Smooth muscle cell (in vitro differentiated cells): ENCODE results near the gene SEMA3D. TPM values are rescaled to one million over a fixed set of nuclear protein-coding genes. Genes with fewer than 3 reads are reported as not detected.

Experiments used
- DNase-seq: peaks from one replicate; lab custom pipeline; 2025; ENCODE audit not compliant: unreplicated experiment; lab: John Stamatoyannopoulos, UW
- H2AFZ ChIP-seq: fragments of 200-600 bp; sonication (generic); 2 replicates; pipeline ENCODE4 v1.6.0; 2016; ENCODE audit warnings: antibody characterized with exemption, low read depth, mild to moderate bottlenecking
- H3F3A ChIP-seq: fragments of 200-600 bp; sonication (generic); 2 replicates; pipeline ENCODE4 v1.6.0; 2017; ENCODE audit warnings: antibody characterized with exemption, low read depth
- H3K27ac ChIP-seq: fragments of 200-600 bp; sonication (generic); 2 replicates; pipeline ENCODE4 v1.5.1; 2016; ENCODE audit warnings: low read depth, mild to moderate bottlenecking
- H3K27me3 ChIP-seq: fragments of 200-600 bp; sonication (generic); 2 replicates; pipeline ENCODE4 v1.6.1; 2016; ENCODE audit warnings: low read depth, mild to moderate bottlenecking
- H3K36me3 ChIP-seq: fragments of 200-600 bp; sonication (generic); 2 replicates; pipeline ENCODE4 v1.5.1; 2016; ENCODE audit warnings: low read depth
- H3K4me1 ChIP-seq: fragments of 200-600 bp; sonication (generic); 2 replicates; pipeline ENCODE4 v1.5.1; 2016; ENCODE audit warnings: low read depth
- H3K4me2 ChIP-seq: fragments of 200-600 bp; sonication (generic); 2 replicates; pipeline ENCODE4 v1.6.0; 2016; ENCODE audit warnings: mild to moderate bottlenecking
- H3K4me3 ChIP-seq: fragments of 200-600 bp; sonication (generic); 2 replicates; pipeline ENCODE4 v1.5.1; 2016; ENCODE audit warnings: mild to moderate bottlenecking
- H3K79me2 ChIP-seq: fragments of 200-600 bp; sonication (generic); 2 replicates; pipeline ENCODE4 v1.6.0; 2016; ENCODE audit warnings: low read depth, mild to moderate bottlenecking
- H3K9ac ChIP-seq: fragments of 200-600 bp; sonication (generic); 2 replicates; pipeline ENCODE4 v1.6.0; 2016; ENCODE audit warnings: low read depth
- H3K9me3 ChIP-seq: fragments of 200-600 bp; sonication (generic); replicated peaks from 2 replicates; pipeline ENCODE4 v1.5.1; 2016; ENCODE audit warnings: low read depth
- H4K20me1 ChIP-seq: fragments of 200-600 bp; sonication (generic); 2 replicates; pipeline ENCODE4 v1.6.0; 2016; ENCODE audit warnings: low read depth
- CTCF ChIP-seq: fragments of 200-600 bp; sonication (generic); IDR thresholded peaks from 2 replicates; pipeline ENCODE4 v1.5.1; 2017; ENCODE audit warnings: borderline replicate concordance, mild to moderate bottlenecking, antibody characterized with exemption; ENCODE audit not compliant: insufficient read depth, poor library complexity, severe bottlenecking
- WGBS: methylation state at CpG from one replicate; pipeline ENCODE4 v1.1.7; 2016; ENCODE audit warnings: low lambda C conversion rate; 5-methylcytosine and 5-hydroxymethylcytosine counted together
- polyA plus RNA-seq: library from polyadenylated mRNA; unstranded; fragments of >200 nt; fragmentation: Nextera tagmentation; extraction: Ambion mirVana; gene quantifications from 2 replicates; pipeline ENCODE4 v1.2.1, GENCODE V29; 2016
- total RNA-seq: library from RNA; depleted of rRNA; stranded (reverse); fragments of >200 nt; gene quantifications from 2 replicates; pipeline ENCODE4 v1.2.3, GENCODE V29; 2014

The SEMA3D gene
- total and polyA plus RNA-seq, 2 experiments from 2014 or later: 9.8 to 106 TPM

- no peak overlapping the region for H3K4me3 ChIP-seq
- no peaks in the 10 kb centered on the region for H4K20me1 ChIP-seq
- no peak for DNase-seq
- H3K27me3 ChIP-seq: no peaks in the 10 kb centered on the region
- no peaks in the 10 kb centered on the region for H3K4me1 ChIP-seq
- no peaks in the 10 kb centered on the region for H3K36me3 ChIP-seq
- H3K9ac ChIP-seq: no peak overlapping the region
- H3K9me3 ChIP-seq: no peaks in the 10 kb centered on the region
- H3K79me2 ChIP-seq: no peaks in the 10 kb centered on the region
- WGBS: 72% methylated on average over 1 of the region's 1 CpG
- H3K27ac ChIP-seq: no peak overlapping the region
- no peak for TF ChIP-seq CTCF
- H3F3A ChIP-seq: no peaks in the 10 kb centered on the region
- H2AFZ ChIP-seq: no peak overlapping the region
- no peak overlapping the region for H3K4me2 ChIP-seq
Measured at GRCh38 chr7:85156661-85157208, 30.1 kb downstream of the SEMA3D start.

- H3K4me2 ChIP-seq: no peak overlapping the region
- 68% methylated on average over 3 of the region's 3 CpGs for WGBS
- H3K4me3 ChIP-seq: no peak overlapping the region
- no peaks in the 10 kb centered on the region for H3K9me3 ChIP-seq
- H3K9ac ChIP-seq: no peak overlapping the region
- no peaks in the 10 kb centered on the region for H3K4me1 ChIP-seq
- no peaks in the 10 kb centered on the region for H3K36me3 ChIP-seq
- no peak for DNase-seq
- H2AFZ ChIP-seq: no peak overlapping the region
- no peak overlapping the region for H3K27ac ChIP-seq
- no peaks in the 10 kb centered on the region for H3F3A ChIP-seq
- no peaks in the 10 kb centered on the region for H3K27me3 ChIP-seq
- TF ChIP-seq CTCF: no peak
- H4K20me1 ChIP-seq: no peaks in the 10 kb centered on the region
- H3K79me2 ChIP-seq: no peaks in the 10 kb centered on the region
Measured at GRCh38 chr7:85154282-85154937, 32.4 kb downstream of the SEMA3D start.

GRCh38 chr7:85153715-85154114 lies 33.1 kb downstream of the SEMA3D start:
- Histone ChIP-seq H3K9ac (no peak overlapping the region), H3K9me3 (no peaks in the 10 kb centered on the region), H3K79me2 (no peaks in the 10 kb centered on the region), H3K27me3 (no peaks in the 10 kb centered on the region), H3K27ac (no peak overlapping the region), H3K4me3 (no peak overlapping the region), H2AFZ (no peak overlapping the region), H4K20me1 (no peaks in the 10 kb centered on the region), H3F3A (no peaks in the 10 kb centered on the region), H3K4me1 (no peaks in the 10 kb centered on the region), H3K4me2 (no peak overlapping the region), H3K36me3 (no peaks in the 10 kb centered on the region)
- WGBS: 95% methylated on average over 1 of the region's 1 CpG
- no peak for DNase-seq
- TF ChIP-seq CTCF: no peak

- TF ChIP-seq CTCF: no peak
- no peak overlapping the region for H2AFZ ChIP-seq
- H3K27ac ChIP-seq: no peak overlapping the region
- H3K4me2 ChIP-seq: no peak overlapping the region
- no peaks in the 10 kb centered on the region for H3K36me3 ChIP-seq
- no peaks in the 10 kb centered on the region for H3K4me1 ChIP-seq
- no peaks in the 10 kb centered on the region for H3K9me3 ChIP-seq
- H3K4me3 ChIP-seq: no peak overlapping the region
- no peak overlapping the region for H3K9ac ChIP-seq
- no peaks in the 10 kb centered on the region for H4K20me1 ChIP-seq
- no peak for DNase-seq
- H3K79me2 ChIP-seq: no peaks in the 10 kb centered on the region
- H3F3A ChIP-seq: no peaks in the 10 kb centered on the region
- WGBS: 95% methylated on average over 1 of the region's 1 CpG
- no peaks in the 10 kb centered on the region for H3K27me3 ChIP-seq
Measured at GRCh38 chr7:85150624-85151023, 36.2 kb downstream of the SEMA3D start.
